ENCODE measurements around the gene METTL8.
"Not testable (repeated sequence)": the region's sequence is repeated elsewhere in the genome, so short reads cannot be mapped to it uniquely, and the experiment has no call there.

Gene METTL8

GRCh38 chr2:171311589-171311988 is 122.2 kb downstream of the METTL8 start:
- not testable (repeated sequence) for DNase-seq (ENCODE audit: low read depth)

DNA sequence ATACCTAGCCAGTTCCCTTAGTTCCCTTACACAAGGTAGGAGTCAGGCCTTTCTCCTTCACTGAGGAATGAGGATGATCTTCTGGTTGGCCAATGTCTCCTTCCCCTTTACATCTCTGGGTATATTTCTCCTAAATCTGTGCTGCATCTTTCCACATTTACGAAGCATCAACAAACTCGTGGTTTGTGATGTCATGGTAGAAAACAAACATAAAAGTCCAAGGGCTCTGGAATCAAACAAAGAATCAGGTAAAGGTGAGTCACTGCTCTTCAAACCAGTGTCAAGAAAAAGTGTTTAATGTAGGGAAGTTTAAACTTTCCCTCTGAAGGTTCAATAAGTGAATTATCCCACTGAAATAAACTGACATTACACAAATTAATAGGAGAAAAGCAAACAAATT is 122.9 kb downstream of the METTL8 start:
- DNase-seq (ENCODE audit: low read depth), result no peak

DNA sequence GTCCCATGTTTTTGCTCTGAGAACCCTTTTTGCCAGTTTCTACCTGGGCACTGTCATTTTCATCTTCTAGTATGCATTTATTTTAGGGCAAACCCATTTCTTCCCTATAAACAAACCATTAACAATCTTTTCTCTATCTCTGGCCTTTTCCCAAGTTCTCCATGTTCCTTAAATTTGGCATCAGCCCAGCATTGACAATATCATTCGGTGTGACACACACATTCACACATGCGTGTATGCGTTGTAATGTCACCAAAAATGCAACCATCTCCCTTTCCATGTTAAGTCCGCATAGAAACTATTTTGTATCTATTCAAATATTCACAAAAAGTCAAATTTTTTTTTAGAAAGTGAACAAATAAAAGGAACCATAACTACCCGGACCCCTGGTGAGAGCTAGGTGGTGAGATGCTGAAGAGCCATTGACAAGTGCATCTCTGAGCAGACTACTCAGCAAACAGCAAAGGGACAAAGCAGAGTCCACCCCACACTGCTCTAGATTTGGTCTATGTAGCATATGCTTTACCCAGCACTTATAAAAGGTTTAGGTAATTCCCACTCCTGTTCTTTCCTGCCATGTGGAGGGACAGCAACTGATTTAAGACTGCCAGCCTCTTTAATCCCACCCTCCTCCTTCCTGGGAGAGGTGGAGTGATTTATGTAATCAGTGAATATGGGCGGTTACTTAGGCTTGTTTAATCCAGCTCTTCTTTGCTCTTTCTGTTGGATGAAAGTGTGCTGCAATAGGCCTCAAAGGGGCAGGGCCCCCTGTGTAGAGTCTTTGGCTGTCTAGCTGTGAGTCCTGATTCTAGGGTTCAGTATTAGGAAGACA is 124.1 kb downstream of the METTL8 start:
- no peak for DNase-seq (ENCODE audit: low read depth)

DNA sequence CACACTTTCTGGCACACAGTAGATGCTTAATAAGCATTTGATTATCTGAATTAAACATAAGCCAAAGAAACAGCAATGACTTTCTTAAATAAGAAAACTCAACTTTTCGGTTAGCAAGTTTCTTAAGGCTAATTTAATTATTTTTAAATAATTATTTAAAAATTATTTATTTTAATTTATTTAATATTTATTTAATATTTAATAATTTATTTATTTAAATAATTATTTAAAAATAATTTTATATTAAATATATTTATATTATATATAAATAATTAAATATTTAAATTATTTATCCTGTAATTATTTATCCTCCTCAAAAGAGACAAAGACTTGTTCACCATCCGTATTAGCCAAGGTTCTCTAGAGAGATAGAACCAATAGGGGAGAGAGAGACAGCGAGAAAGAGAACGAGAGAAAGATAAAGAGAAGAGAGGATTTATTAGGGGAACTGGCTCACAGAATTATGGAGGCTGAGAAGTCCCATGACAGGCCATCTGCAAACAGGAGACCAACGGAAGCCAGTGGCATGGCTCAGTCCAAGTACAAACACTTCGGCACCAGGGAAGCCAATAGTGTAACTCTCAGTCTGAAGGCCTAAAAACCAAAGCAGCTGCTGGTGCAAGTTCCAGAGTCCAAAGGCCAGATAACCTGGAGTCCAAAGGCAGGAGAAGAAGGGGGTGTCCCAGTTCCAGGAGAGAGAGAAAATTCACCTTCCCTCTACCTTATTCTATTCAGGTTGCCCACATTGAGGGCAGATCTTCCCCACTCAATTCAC is 125.3 kb downstream of the METTL8 start:
- DNase-seq (ENCODE audit: low read depth), result no peak

DNA sequence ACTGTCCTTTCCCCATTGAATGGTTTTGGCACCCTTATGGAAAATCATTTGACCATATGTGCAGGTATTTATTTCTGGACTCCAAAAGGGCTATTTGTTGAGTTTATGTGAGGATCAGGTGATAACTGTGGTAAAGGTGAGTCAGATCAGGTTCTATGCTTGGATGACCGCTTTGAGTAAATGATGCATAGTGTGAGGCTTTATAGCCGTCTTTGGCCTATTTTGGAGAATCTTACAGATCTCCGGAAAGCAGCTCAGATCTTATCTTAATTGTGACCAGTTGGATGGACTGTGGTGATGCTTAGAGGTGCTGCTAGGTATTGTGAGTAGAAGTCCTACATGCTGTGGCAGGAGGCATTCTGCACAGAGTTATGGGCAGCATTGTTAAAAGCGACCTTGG is 126.2 kb downstream of the METTL8 start:
- no peak for DNase-seq (ENCODE audit: low read depth)

DNA sequence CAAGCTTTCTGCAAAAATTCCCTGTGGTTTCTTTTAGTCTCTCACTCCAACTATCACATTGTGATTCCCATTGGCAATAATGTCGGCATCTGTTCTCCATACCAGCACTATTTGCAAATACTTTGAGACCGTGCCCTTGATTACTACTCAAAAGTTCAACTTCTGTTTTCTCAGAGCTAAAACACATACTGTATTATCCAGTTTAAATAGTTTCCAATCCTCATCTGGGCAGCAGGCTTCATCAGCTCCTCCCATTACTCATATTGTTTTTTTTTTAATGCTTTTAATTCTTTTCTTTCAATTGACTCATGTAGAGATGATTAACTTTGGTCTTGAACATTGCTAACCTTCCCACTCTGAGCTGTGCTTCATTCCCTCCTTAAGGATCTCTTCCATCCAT is 135.8 kb downstream of the METTL8 start:
- DNase-seq (ENCODE audit: low read depth), result no peak

DNA sequence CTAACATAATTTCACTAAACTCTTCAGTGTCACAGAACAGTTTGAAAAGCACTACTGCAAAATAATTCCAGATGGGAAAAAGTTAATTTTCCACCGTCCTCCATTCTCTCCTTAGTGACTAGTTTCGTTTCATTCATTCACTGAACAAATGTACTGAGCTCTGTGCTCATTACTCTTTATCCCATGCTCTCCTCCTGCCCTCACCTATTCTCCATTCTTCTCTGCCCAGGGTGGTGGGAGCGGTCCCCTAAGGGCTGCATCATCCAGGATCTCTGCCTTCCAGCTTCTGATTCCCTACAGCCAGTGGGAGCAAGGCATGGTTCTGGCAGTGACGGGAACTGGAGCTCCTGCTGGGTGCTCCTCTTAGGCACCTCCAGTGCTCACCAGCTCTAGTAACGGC is 139.2 kb downstream of the METTL8 start:
- DNase-seq (ENCODE audit: low read depth), result no peak

DNA sequence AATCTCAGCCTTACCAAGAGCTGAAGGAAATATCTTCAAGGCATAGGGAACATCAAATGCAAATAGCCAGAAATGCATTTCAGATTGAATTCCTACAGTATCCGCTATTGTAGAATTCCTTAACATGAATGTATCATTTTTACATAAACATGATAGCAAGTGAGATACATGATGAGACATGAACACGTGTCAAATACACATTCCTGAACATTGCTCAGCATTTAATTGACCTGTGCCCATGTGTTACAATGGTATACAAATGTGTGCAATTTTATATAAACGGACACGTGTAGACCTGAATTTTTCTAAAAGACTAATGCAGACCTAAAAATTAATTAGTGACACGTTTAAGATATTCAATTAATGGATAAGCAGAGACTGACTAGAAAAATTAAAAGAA is 140.1 kb downstream of the METTL8 start:
- no peak for DNase-seq (ENCODE audit: low read depth)

GRCh38 chr2:171289991-171290390 is 143.8 kb downstream of the METTL8 start:
- no peak for DNase-seq (ENCODE audit: low read depth)

- no peak for DNase-seq (ENCODE audit: low read depth)
Measured at GRCh38 chr2:171289316-171289715, 144.5 kb downstream of the METTL8 start.

GRCh38 chr2:171287611-171288010 is 146.2 kb downstream of the METTL8 start:
- no peak for DNase-seq (ENCODE audit: low read depth)

- no peak for DNase-seq (ENCODE audit: low read depth)
Measured at GRCh38 chr2:171287036-171287571, 146.7 kb downstream of the METTL8 start.

DNA sequence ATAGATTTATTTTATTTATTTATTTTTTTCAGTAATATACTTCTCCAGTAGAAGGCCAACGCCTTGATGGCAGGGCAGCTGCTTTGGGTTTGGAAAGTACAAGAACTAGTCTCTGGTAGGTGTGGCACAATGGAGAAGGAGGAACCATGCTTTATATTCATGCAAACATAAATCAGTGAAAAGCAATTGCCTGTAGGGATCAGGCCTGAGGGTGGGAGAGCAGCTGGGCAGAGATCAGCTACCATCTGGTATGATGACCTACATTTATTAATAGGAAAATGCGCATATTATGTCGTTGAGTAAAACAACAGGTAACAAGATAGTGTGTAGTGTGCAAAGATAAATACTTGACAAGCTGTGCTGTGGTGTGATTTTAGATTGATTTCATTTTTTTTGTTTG is 152.7 kb downstream of the METTL8 start:
- DNase-seq (ENCODE audit: low read depth), result no peak

GRCh38 chr2:171279983-171280790 is 153.6 kb downstream of the METTL8 start:
- DNase-seq (ENCODE audit: low read depth), result no peak

DNA sequence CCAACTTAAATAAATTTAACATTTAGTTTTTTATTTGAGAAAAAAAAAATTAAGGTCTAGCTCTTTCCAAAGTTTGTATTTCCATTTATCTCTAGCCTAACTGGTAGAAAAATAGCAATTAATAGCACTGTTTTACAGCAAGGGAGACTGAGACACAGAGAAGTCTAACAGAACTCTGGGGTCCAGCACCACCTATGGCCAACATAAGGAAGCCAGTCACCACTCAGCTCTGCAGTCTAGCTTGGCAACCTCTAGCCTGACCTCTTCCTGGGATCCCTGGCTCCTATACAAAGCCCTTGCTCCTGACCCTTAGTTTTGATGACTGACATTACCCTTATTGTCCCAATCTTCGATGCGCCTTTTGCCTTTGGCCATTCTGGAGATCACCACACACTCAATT is 159.0 kb downstream of the METTL8 start:
- DNase-seq (ENCODE audit: low read depth), result no peak

- DNase-seq (ENCODE audit: low read depth), result no peak
Measured at GRCh38 chr2:171271971-171272436, 161.8 kb downstream of the METTL8 start.

- no peak for DNase-seq (ENCODE audit: low read depth)
Measured at GRCh38 chr2:171271386-171271785, 162.4 kb downstream of the METTL8 start.

- no peak for DNase-seq (ENCODE audit: low read depth)
Measured at GRCh38 chr2:171267855-171268629, 165.7 kb downstream of the METTL8 start.
